ENCODE measurements around the gene RIOK1.

Gene RIOK1

GRCh38 chr6:7367408-7367807 lies 22.2 kb upstream of the RIOK1 start:
- H3K4me3 ChIP-seq (ENCODE audit: low read length), result no peak overlapping the region
- TF ChIP-seq, protein P1, sequence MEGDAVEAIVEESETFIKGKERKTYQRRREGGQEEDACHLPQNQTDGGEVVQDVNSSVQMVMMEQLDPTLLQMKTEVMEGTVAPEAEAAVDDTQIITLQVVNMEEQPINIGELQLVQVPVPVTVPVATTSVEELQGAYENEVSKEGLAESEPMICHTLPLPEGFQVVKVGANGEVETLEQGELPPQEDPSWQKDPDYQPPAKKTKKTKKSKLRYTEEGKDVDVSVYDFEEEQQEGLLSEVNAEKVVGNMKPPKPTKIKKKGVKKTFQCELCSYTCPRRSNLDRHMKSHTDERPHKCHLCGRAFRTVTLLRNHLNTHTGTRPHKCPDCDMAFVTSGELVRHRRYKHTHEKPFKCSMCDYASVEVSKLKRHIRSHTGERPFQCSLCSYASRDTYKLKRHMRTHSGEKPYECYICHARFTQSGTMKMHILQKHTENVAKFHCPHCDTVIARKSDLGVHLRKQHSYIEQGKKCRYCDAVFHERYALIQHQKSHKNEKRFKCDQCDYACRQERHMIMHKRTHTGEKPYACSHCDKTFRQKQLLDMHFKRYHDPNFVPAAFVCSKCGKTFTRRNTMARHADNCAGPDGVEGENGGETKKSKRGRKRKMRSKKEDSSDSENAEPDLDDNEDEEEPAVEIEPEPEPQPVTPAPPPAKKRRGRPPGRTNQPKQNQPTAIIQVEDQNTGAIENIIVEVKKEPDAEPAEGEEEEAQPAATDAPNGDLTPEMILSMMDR (conservative IDR thresholded peaks at IDR 0.05; ENCODE audit: low read length), result no peak
- DNase-seq (ENCODE audit: low read depth), result no peak

GRCh38 chr6:7373739-7374138 lies 15.9 kb upstream of the RIOK1 start:
- H3K4me3 ChIP-seq (ENCODE audit: low read length), result no peak overlapping the region
- TF ChIP-seq, protein P1 (conservative IDR thresholded peaks at IDR 0.05; ENCODE audit: low read length), result no peak
- DNase-seq (ENCODE audit: low read depth), result no peak

DNA sequence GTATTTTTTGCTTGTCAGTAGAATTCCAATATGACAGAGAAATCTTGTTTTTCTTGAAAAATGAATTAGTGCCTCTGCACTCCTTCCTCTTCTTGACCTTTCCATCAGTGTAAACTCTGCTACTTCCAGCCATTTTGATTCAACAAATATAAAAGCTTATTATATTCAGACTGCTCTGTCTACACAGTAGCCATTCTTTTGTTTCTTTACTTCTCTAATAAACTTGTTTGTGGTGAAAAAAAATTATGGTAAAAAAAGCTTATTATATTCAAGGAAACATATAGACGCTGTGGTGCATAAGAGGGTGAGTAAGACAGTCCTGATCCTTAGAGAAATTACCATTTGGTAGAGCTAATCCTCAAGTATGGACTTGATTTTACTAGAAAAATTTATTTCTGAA lies 11.6 kb upstream of the RIOK1 start:
- no peak overlapping the region for H3K4me3 ChIP-seq (ENCODE audit: low read length)
- TF ChIP-seq, protein P1 (conservative IDR thresholded peaks at IDR 0.05; ENCODE audit: low read length), result no peak
- no peak for DNase-seq (ENCODE audit: low read depth)

DNA sequence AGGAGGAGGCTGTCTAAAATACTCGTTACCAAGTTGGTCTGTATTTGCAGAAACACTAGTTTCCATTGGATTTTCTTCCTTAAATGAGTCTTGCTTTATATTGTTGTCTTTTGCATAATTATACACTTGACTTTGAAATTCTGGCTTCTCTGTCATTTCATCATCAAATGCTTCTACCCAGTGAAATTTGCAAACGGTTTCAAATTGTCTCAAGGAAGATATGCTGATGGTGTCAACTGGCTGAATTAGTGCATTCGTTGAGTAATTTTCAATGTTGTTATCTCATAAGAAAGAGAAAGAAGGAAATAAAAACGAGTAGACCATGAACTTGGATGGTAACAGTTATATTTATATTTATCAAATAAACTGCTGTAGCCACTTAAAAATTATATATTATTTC lies 10.9 kb upstream of the RIOK1 start:
- no peak for DNase-seq (ENCODE audit: low read depth)
- TF ChIP-seq, protein P1 (conservative IDR thresholded peaks at IDR 0.05; ENCODE audit: low read length), result no peak
- no peak overlapping the region for H3K4me3 ChIP-seq (ENCODE audit: low read length)

DNA sequence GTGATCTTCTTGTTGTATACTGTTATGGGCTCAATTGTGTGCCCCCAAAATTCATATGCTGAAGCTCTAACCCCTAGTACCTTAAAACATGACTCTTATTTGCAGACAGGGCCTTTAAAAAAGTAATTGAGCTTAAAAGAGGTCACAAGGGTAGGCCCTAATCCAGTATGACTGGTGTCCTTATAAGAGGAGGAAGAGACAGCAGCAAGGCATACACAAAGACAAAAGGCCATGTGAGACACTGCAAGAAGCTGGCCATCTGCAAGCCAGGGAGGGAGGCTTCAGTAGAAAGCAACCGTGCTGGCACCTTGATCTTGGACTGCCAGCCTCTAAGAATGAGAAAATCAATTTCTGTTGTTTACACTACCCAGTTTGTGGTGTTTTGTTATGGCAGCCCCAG lies 8.5 kb upstream of the RIOK1 start:
- TF ChIP-seq, protein P1 (conservative IDR thresholded peaks at IDR 0.05; ENCODE audit: low read length), result no peak
- H3K4me3 ChIP-seq (ENCODE audit: low read length), result no peak overlapping the region
- no peak for DNase-seq (ENCODE audit: low read depth)

GRCh38 chr6:7389162-7389450 lies 502 bp upstream of the RIOK1 start:
- peak; percentile 41 for DNase-seq (ENCODE audit: low read depth)
- TF ChIP-seq, protein P1 (conservative IDR thresholded peaks at IDR 0.05; ENCODE audit: low read length), result no peak

DNA sequence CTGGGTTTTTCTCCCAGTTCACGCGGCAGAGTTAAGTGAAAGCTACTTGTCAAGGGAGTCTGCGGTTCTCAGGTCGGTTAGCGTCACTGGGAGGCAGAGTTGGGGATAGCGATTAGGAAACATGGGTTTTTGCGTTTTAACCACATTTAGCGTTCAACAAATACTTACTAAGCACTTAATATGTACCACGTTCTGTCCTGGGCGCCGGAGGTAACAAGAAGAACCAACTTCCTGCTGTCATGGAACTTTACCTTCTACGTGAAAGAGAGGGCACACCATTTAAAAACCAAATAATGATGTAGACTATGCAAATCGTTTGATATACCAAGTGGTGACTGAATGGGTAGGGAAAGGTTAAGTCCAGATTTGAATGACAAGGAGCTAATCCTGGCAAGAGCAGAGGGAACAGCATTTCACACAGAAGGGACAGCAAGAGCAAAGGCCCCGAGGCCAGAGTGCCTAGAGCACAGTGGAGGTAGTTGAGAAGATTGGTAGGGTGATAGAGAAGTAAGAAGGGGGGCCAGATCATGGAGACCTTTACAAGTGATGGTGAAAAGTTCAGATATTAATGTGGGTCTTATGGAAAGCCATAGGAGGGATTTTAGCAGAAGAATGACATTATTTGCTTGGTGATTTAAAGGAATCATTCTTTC lies 744 bp downstream of the RIOK1 start:
- DNase-seq (ENCODE audit: low read depth), result no peak
- peak overlapping the region; percentile 83 for H3K4me3 ChIP-seq (ENCODE audit: low read length)
- TF ChIP-seq, protein P1 (conservative IDR thresholded peaks at IDR 0.05; ENCODE audit: low read length), result peak; percentile 1; the same call in 1 of the 2 replicates

More at GRCh38 chr6:7389162-7389450, 502 bp upstream of the RIOK1 start:
- H3K4me3 ChIP-seq (ENCODE audit: low read length), result peak overlapping the region; percentile 83

All from AG10803 (cell line).